NT2/D1 (cell line): ENCODE measurements around the gene DENND5A.

ENCODE experiments used
- SUZ12 ChIP-seq: IDR thresholded peaks from 2 replicates; pipeline ENCODE4 v1.6.1; 2011; ENCODE audit not compliant: insufficient read length, insufficient read depth; ENCODE audit errors: extremely low read depth
- ZNF274 ChIP-seq: IDR thresholded peaks from 2 replicates; pipeline ENCODE4 v1.6.1; 2011; ENCODE audit warnings: mild to moderate bottlenecking, low read depth, low read length

GRCh38 chr11:9310485-9311090, 45.4 kb upstream of the DENND5A start:
- no peak for TF ChIP-seq ZNF274
- TF ChIP-seq SUZ12 = no peak
